Measurements from ENCODE around the gene ANKRD18A.

ANKRD18A gene

GRCh38 chr9:38620483-38621433, at the start of gene ANKRD18A:
Gene ANKRD18A, minus strand, starts transcription at chr9:38620596. Its CDS starts 311 bp downstream, at chr9:38620285.
- no peak for DNase-seq

GRCh38 chr9:38668791-38669466, 48.5 kb upstream of the ANKRD18A start:
- DNase-seq: no peak

GRCh38 chr9:38662763-38663593, 42.6 kb upstream of the ANKRD18A start:
- no peak for DNase-seq

GRCh38 chr9:38659538-38659937, 39.1 kb upstream of the ANKRD18A start:
- no peak for DNase-seq

- no peak for DNase-seq
Observed at GRCh38 chr9:38656896-38657295, 36.5 kb upstream of the ANKRD18A start.

GRCh38 chr9:38652486-38652885, 32.1 kb upstream of the ANKRD18A start:
- DNase-seq: no peak

- no peak for DNase-seq
Observed at GRCh38 chr9:38652044-38652443, 31.6 kb upstream of the ANKRD18A start.

- DNase-seq: no peak
Observed at GRCh38 chr9:38651400-38652042, 31.1 kb upstream of the ANKRD18A start.

GRCh38 chr9:38650564-38650963, 30.2 kb upstream of the ANKRD18A start:
- DNase-seq: no peak

GRCh38 chr9:38649731-38650363, 29.5 kb upstream of the ANKRD18A start:
- no peak for DNase-seq

- DNase-seq: no peak
Observed at GRCh38 chr9:38644601-38645000, 24.2 kb upstream of the ANKRD18A start.

GRCh38 chr9:38643815-38644173, 23.4 kb upstream of the ANKRD18A start:
- no peak for DNase-seq

- no peak for DNase-seq
Observed at GRCh38 chr9:38642951-38643814, 22.8 kb upstream of the ANKRD18A start.

- DNase-seq: no peak
Observed at GRCh38 chr9:38641985-38642864, 21.8 kb upstream of the ANKRD18A start.

GRCh38 chr9:38641142-38641541, 20.7 kb upstream of the ANKRD18A start:
- DNase-seq: no peak

- DNase-seq: no peak
Observed at GRCh38 chr9:38639577-38639940, 19.2 kb upstream of the ANKRD18A start.

- no peak for DNase-seq
Observed at GRCh38 chr9:38638881-38639576, 18.6 kb upstream of the ANKRD18A start.

GRCh38 chr9:38634315-38634714, 13.9 kb upstream of the ANKRD18A start:
- no peak for DNase-seq

GRCh38 chr9:38629511-38629910, 9.1 kb upstream of the ANKRD18A start:
- no peak for DNase-seq

GRCh38 chr9:38626006-38626405, 5.6 kb upstream of the ANKRD18A start:
- no peak for DNase-seq

Measured in cerebellar nuclear complex (tissue), 1 donor.